Germinal center (tissue), 1 donor: ENCODE data around the gene CAMTA1.

Experiments
- DNase-seq: peaks from one replicate; pipeline ENCODE4 v3.0.0; 2012; ENCODE audit warnings: mixed read lengths, low spot score

The CAMTA1 gene

DNA sequence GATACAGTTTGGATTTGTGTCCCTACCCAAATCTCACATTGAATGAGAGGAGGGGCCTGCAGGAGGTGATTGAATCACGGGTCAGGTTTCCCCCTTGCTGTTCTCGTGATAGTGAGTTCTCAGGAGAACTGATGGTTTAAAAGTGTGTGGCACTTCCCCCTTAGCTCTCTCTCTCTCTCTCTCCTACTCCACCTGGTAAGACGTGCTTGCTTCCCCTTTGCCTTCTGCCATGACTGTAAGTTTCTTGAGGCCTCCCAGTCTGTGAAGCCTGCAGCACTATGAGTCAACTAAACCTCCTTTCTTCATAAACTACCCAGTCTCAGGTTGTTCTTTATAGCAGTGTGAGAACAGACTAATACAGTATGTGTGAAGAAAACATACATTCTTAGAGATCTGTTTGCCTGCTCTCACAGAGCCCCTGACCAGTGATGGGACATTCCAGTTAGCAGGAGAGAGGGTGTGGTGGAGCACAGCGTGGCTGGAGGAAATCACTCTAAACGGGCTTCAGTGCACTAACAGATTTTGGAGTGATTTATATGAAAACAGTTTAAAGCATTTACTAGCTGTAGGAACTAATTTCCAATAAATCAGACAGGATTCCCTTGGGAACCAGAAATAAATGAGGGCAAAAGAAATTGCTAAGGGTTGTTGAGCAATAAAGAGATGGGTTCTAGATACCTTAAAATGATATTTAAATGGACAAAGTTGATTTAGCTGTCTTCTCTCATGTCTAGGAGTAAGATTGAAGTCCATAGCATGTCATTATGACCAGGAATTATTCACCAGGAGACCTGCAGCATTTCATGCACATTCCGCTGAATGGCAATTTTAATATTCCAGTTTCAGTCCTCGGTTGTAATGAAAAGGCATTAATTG is 411.0 kb downstream of the CAMTA1 start:
- no peak for DNase-seq

GRCh38 chr1:7198664-7199063 is 413.4 kb downstream of the CAMTA1 start:
- DNase-seq: no peak

- DNase-seq: no peak
Observed at GRCh38 chr1:7199077-7199779, 414.0 kb downstream of the CAMTA1 start.

DNA sequence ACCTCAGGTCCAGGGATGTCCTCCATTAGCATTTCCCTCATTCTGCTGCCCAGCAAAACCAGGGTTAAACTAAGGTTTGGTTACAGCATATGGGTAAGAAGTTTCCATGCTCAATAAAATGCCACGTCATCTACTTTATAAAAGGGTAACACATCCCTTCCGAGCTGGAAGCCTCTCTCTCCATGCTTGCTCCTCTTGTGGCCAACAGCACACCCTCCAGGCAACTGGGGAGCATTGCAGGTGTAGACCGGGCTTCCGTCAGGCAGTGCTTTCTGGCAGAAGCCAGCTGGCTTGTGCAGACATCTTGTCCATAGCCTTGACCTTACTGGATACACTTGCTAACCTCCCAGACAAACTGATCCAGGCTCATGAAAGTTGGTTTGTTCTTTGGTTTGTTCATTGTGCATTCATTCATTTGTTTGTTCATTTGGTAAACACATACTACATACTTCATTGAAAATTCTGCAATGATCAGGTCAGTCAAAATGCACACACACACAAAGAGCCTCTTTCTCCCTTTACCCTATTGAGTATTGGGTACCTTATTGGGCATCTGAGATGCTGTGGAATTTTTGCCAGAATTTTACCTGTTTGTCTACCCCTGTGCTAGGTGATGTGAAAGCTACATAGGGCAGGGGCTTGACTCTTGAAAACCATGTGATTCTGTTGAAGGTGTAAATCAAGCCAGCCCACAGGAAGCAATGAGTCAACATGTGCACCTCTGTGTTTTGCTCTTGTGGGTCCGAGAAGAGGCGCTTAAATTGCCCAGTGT is 422.8 kb downstream of the CAMTA1 start:
- DNase-seq: peak; percentile 29

GRCh38 chr1:7208647-7209180 is 423.5 kb downstream of the CAMTA1 start:
- no peak for DNase-seq

DNA sequence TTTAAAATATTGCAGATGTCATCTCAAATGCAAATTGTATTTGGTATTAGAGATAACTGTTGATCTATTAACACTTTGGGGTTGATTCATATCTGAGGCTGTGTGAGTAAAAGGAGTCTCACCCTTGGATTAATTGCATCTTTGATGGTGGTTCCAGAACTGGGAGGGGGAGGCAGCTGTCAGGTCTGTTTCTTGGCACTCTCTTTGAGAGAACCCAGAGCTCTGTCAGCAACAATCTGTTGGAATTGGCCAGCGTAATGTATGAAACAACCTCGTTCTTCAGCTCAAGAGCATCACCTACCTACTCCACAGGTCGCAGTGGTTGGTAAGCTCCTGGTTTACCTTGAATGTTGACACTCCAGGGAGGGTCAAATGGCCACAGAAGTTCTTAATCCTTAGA is 424.1 kb downstream of the CAMTA1 start:
- no peak for DNase-seq

DNA sequence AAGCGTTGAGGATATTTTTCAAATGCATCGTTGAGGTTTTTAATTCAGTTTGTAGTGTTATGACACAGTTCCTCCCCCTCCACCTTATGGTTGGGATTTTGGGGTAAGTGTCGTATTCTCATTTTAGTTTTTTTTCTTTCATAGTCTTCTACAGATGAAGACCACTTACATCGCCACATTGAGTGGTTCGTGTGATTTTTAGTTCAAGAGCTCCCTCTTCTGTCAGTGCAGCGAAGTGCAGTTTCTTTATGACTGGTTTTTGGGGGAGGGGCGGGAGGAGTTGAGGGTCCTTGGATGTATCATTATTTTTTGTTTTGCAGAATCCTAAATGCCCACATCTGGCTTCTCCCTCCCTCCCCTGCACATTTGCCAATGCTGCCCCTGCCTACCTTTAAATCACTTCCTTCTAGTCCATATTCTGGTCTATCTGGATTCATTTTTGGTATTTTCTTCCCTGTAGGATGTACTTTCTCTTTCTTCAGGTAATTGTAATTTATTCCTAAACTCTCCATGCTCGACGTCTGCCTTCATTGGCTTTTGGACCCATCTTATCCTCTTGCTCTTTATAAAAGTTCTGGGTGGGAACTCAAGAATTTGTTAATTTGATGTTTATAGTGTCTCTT is 433.1 kb downstream of the CAMTA1 start:
- peak; percentile 39 for DNase-seq

DNA sequence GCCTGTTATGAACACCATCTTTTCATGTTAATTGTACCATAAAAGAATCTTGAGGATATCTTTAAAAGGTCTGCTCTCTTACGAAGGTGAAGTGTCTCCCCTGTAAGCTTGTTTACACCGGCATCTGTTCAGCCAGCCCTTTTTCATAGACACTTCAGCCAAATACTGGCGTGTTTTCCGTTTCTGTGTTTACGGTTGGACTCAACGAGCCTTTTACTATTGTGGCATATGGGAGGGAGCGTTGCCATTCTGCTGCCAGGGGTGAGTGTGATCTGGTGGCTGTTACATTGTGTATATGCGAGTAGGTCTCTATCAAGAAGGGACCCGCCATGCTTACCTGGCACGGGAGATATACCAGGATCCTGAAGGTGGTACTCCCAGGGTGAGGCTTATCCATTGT is 433.8 kb downstream of the CAMTA1 start:
- no peak for DNase-seq

- DNase-seq: no peak
Observed at GRCh38 chr1:7220007-7220406, 434.8 kb downstream of the CAMTA1 start.

DNA sequence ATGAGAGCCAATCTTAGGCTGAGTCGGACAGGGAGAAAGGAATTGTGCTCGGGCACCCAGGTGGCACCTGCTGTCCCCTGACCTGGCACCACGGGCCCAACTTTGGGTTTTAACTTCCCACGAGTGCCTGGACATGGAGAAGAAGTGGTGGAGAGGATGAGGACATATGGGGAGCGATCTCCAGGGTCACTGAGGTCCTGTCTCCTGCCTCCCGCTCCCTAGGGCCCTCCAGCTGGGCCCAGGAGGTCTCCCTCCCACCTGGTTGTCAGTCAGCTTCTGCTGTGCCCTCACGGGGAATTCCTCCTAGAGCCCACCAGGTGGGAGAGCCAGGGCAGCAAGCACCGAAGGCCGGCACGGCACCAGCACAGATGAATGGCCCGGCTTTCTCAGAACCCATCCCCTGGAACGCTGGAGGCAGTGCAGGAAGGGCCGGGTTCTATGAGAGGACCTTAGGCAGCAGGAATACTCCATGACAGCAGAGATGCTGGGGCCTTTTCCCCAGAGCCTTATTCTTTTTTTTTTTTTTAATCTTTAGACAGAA is 435.5 kb downstream of the CAMTA1 start:
- DNase-seq: no peak

GRCh38 chr1:7221826-7222694 is 436.8 kb downstream of the CAMTA1 start:
- DNase-seq: no peak

DNA sequence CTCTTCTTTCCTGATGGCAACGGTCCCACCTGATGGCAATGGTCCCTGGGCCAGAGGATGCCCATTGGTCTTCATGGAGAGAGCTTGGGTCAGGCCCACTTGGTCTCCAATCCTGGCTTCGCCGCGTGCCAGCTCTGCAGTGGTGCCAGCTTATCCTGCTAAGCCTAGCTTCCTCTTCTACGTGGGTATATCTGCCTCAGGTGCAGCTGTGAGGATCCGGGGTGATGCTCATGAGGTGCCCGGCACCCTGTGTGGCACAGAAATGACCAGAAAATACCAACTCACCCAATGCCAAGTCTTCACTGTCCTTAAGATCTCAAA is 437.4 kb downstream of the CAMTA1 start:
- no peak for DNase-seq

DNA sequence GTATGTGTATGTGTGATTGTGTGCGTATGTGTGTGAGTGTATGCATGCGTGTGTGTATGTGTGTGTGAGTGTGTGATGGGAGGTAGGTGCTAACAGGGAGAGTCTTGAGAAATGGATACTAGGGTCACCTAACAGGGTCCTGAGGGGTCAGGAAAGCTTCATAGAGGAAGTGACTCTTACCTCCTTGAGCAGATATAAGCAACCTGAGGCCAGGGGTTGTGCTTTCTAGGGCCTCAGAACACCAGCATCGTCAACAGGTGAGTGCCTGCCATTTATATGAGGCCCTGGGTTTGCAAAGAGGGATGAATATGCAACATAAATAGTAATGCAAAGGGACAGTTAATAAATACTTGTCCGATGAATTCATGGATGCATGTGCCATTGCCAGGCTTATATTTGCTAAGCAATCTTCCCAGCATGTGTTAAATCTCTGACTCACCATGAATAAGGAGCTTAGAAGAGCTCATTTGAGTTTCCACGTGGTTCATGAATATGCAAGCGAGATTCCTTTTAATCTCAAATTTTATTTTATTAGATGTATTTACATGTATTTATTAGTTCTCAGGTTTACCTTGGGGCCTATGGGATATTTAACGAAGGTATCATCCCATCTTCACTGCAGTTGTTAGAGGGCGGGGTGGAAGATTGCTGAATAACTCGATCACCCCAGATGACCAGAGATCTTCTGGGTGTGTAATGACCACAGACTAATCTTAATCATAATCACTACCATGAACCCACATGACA is 438.3 kb downstream of the CAMTA1 start:
- no peak for DNase-seq

DNA sequence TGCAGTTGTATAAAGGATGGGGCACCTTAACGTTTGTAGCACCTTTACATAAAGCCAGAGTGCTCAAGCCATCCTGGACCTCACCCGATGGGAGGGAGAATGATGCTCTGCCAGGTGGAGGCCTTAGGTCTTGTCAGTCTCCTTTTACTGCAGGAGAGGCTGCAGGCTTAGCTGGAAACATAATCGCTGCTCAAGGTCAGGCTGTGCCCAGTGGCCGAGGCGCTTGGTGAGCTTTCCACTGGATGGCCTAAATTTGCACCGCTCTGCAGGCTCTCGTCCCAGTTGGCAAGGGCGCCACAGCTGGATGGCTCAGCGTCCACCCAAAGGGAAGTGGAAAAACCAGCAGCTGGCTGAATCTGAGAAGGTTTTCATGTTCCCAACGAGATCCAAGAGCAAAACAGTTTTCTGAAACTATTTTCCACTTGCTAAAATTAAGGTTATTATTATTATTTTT is 438.9 kb downstream of the CAMTA1 start:
- DNase-seq: no peak

DNA sequence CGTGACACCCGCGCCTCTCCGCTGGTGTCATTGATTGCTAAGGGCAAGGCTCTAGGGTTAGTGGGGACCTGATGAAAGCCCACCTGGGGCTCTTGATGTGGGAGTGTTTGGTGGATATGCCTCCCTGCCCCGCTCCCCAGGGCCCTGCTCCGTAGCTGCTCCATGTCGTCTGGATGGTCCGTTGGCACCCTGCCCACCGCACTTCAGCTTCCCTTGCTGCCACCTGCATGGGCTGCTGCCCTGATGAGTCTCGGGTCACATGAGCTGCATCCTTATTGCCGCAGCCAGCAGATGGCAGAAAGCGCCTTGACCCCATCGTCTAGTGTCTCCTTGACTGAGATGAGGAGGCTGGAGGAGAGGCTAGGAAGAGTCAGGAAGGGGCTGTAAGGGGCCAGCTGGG is 439.4 kb downstream of the CAMTA1 start:
- DNase-seq: no peak

DNA sequence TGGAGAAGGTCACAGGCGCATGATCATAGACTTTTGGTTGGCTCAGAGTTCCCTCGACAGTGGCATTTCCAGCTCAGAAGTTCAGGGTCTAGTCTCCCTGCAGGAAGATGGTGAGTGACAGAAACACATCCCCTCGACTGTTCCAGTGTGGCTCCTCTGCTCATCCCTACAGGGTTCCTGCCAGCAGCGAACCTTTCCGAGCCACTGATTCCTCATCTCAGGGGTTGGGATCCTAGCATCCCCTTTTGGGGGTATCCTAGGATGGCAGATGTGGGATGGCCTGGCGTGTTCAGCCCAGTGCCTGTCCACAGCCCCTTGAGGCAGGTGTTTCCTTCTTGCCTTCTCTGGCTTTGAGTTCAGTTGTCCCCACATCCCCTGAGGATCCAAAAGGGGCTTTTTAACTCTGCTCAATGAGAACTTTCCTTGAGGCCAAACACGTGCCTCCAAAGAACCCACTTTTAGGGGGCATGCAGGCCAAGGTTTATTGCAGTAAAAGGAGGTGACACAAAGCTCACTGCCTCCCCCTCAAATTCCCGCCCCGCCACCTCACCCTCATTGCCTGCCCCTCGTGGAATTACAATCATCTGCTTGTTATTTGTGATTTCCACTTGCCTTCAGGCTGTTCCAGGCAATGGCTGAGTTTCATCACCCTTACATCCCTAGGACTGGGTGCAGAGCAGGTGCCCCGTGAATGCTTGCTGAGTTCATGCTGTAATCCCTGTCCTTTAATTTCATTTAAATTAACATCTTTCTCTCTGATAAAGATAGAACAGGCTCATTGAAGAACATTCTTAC is 440.7 kb downstream of the CAMTA1 start:
- DNase-seq: no peak

DNA sequence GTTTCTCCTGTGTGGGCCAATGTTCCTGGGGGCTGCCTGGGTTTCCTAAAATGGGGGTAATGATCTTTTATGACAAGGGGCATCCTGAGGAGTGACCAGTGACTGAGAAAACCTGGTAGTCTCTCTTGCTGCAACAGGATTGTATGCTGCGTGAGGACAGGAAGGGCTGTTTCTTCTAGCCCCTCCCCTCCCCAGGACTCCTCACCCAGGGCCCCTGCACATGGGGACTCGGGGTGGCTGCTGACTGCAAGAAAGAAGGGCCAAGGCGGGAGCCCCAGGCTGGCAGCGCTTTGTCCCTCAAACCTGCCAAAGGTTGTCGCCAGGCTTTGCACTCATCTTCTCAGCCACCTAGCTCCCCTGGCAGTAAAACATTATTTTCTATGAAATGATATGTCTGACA is 442.4 kb downstream of the CAMTA1 start:
- DNase-seq: no peak

- no peak for DNase-seq
Observed at GRCh38 chr1:7228252-7228961, 443.2 kb downstream of the CAMTA1 start.

GRCh38 chr1:7229186-7229585 is 443.9 kb downstream of the CAMTA1 start:
- DNase-seq: no peak
